A204.1 (cell line): ENCODE data around the gene ANKRD22.

Experiments
- FAIRE-seq: peaks from 2 replicates; lab custom pipeline; 2012; peaks lifted over from hg19 to GRCh38; lab: Jason Lieb, UNC

Gene ANKRD22

GRCh38 chr10:88835096-88835909 lies 16.3 kb downstream of the ANKRD22 start:
- FAIRE-seq: peak; percentile 97

- FAIRE-seq: no peak
Measured at GRCh38 chr10:88833723-88834122, 17.9 kb downstream of the ANKRD22 start.

- FAIRE-seq: no peak
Measured at GRCh38 chr10:88833156-88833555, 18.5 kb downstream of the ANKRD22 start.

- FAIRE-seq: peak; percentile 87
Measured at GRCh38 chr10:88832376-88832775, 19.3 kb downstream of the ANKRD22 start.

- no peak for FAIRE-seq
Measured at GRCh38 chr10:88831709-88832108, 19.9 kb downstream of the ANKRD22 start.

- no peak for FAIRE-seq
Measured at GRCh38 chr10:88830643-88831268, 20.9 kb downstream of the ANKRD22 start.

GRCh38 chr10:88828310-88828709 lies 23.3 kb downstream of the ANKRD22 start:
- no peak for FAIRE-seq

- FAIRE-seq: no peak
Measured at GRCh38 chr10:88827671-88828070, 24.0 kb downstream of the ANKRD22 start.

GRCh38 chr10:88826388-88826787 lies 25.3 kb downstream of the ANKRD22 start:
- no peak for FAIRE-seq

GRCh38 chr10:88820748-88821401 lies 30.8 kb downstream of the ANKRD22 start:
- no peak for FAIRE-seq

- no peak for FAIRE-seq
Measured at GRCh38 chr10:88819290-88819689, 32.4 kb downstream of the ANKRD22 start.

GRCh38 chr10:88813200-88813599 lies 38.4 kb downstream of the ANKRD22 start:
- no peak for FAIRE-seq

GRCh38 chr10:88810196-88810961 lies 41.3 kb downstream of the ANKRD22 start:
- peak; percentile 88 for FAIRE-seq

GRCh38 chr10:88809621-88810020 lies 42.0 kb downstream of the ANKRD22 start:
- FAIRE-seq: no peak

GRCh38 chr10:88805924-88806323 lies 45.7 kb downstream of the ANKRD22 start:
- FAIRE-seq: no peak

GRCh38 chr10:88805361-88805760 lies 46.3 kb downstream of the ANKRD22 start:
- FAIRE-seq: no peak

GRCh38 chr10:88804083-88804812 lies 47.4 kb downstream of the ANKRD22 start:
- no peak for FAIRE-seq

GRCh38 chr10:88803641-88804040 lies 48.0 kb downstream of the ANKRD22 start:
- no peak for FAIRE-seq

GRCh38 chr10:88802523-88803285 lies 48.9 kb downstream of the ANKRD22 start, which contains the start of gene LIPM:
LIPM (plus strand) TSS chr10:88802730; CDS start chr10:88802897, 167 bp downstream.
- FAIRE-seq: no peak

GRCh38 chr10:88800152-88801125 lies 51.2 kb downstream of the ANKRD22 start:
- no peak for FAIRE-seq
